WTC11 (cell line): ENCODE data around the gene CACNA1B. TPM values are rescaled to one million over a fixed set of nuclear protein-coding genes. Genes with fewer than 3 reads are reported as not detected.

Experiments
- ATAC-seq: fragments of 200-7000 bp; cut with Tn5 transposase; 2 replicates; pipeline ENCODE4 v1.10.0; 2021; ENCODE audit warnings: mild to moderate bottlenecking, moderate library complexity
- CTCF ChIA-PET: fragments of 300-600 bp; sonication (Branson Sonifier 250); formaldehyde crosslinking; loops from one replicate; lab custom pipeline; 2021; ENCODE audit warnings: antibody characterized with exemption; lab: Charles Lee
- POLR2A ChIA-PET: fragments of 350-600 bp; sonication (Branson Sonifier 250); formaldehyde crosslinking; loops from one replicate; lab custom pipeline; 2021; ENCODE audit warnings: antibody characterized with exemption; lab: Charles Lee
- DNase-seq: peaks from one replicate; pipeline ENCODE4 v3.0.0; 2021; ENCODE audit warnings: low spot score
- H3K27ac Mint-ChIP-seq: 2 replicates; pipeline ENCODE4 v1.8.0; 2021; ENCODE audit warnings: mixed read lengths
- H3K27me3 Mint-ChIP-seq: 2 replicates; pipeline ENCODE4 v1.8.0; 2021; ENCODE audit warnings: low read depth, mild to moderate bottlenecking, moderate library complexity, mixed read lengths
- H3K36me3 Mint-ChIP-seq: 2 replicates; pipeline ENCODE4 v1.8.0; 2021; ENCODE audit warnings: mixed read lengths
- H3K4me1 Mint-ChIP-seq: 2 replicates; pipeline ENCODE4 v1.8.0; 2022; ENCODE audit warnings: mixed read lengths
- H3K4me3 Mint-ChIP-seq: 2 replicates; pipeline ENCODE4 v1.8.0; 2021; ENCODE audit warnings: mild to moderate bottlenecking, moderate library complexity, mixed read lengths
- H3K9me3 Mint-ChIP-seq: 2 replicates; pipeline ENCODE4 v1.8.0; 2021; ENCODE audit warnings: mixed read lengths
- CBFB ChIP-seq: sonication (generic); formaldehyde crosslinking; IDR thresholded peaks from 2 replicates; pipeline ENCODE4 v1.8.1; 2022; ENCODE audit warnings: mild to moderate bottlenecking, low read depth, missing genetic modification reagents
- CREM ChIP-seq: sonication (generic); formaldehyde crosslinking; IDR thresholded peaks from 2 replicates; pipeline ENCODE4 v1.8.1; 2022; ENCODE audit warnings: mild to moderate bottlenecking, missing genetic modification reagents, moderate library complexity
- GTF2I ChIP-seq: fragments of 250-450 bp; sonication (Bioruptor Pico); conservative IDR thresholded peaks from 2 replicates; pipeline ENCODE4 v1.4.0; 2021; ENCODE audit warnings: mild to moderate bottlenecking
- NFYB ChIP-seq: sonication (generic); formaldehyde crosslinking; conservative IDR thresholded peaks from 2 replicates; pipeline ENCODE4 v1.8.0; 2022; ENCODE audit warnings: low read depth, missing genetic modification reagents
- NR1H2 ChIP-seq: sonication (generic); formaldehyde crosslinking; IDR thresholded peaks from 2 replicates; pipeline ENCODE4 v1.9.0; 2021; ENCODE audit warnings: mild to moderate bottlenecking, moderate library complexity, missing genetic modification reagents
- OVOL2 ChIP-seq: fragments of 250-450 bp; sonication (Bioruptor Pico); IDR thresholded peaks from 2 replicates; pipeline ENCODE4 v1.9.0; 2021; ENCODE audit warnings: mild to moderate bottlenecking, borderline replicate concordance
- ZNF232 ChIP-seq: sonication (generic); formaldehyde crosslinking; IDR thresholded peaks from 2 replicates; pipeline ENCODE4 v1.8.0; 2022; ENCODE audit warnings: mild to moderate bottlenecking, missing genetic modification reagents
- total RNA-seq: library from RNA; stranded (reverse); gene quantifications from 3 replicates; pipeline ENCODE4 v1.2.3, GENCODE V29; 2021
- TF ChIP-seq, protein P1 (sequence below): sonication (generic); formaldehyde crosslinking; IDR thresholded peaks from 2 replicates; pipeline ENCODE4 v1.8.1; 2023; ENCODE audit warnings: mild to moderate bottlenecking, missing genetic modification reagents, moderate library complexity
- TF ChIP-seq, protein P2 (sequence below): sonication (generic); formaldehyde crosslinking; IDR thresholded peaks from 2 replicates; pipeline ENCODE4 v1.8.1; 2022; ENCODE audit warnings: low read depth, mild to moderate bottlenecking, moderate library complexity, missing genetic modification reagents, borderline replicate concordance
- TF ChIP-seq, protein P3 (sequence below): fragments of 250-450 bp; sonication (Bioruptor Pico); IDR thresholded peaks from 2 replicates; pipeline ENCODE4 v1.9.0; 2021; ENCODE audit warnings: mild to moderate bottlenecking, borderline replicate concordance
- TF ChIP-seq, protein P4 (sequence below): fragments of 200-600 bp; IDR thresholded peaks from 2 replicates; pipeline ENCODE4 v1.8.0; 2022; ENCODE audit warnings: antibody characterized with exemption
- TF ChIP-seq, protein P5 (sequence below): fragments of 250-450 bp; sonication (Bioruptor Pico); IDR thresholded peaks from 2 replicates; pipeline ENCODE4 v1.9.0; 2021; ENCODE audit warnings: mild to moderate bottlenecking
- TF ChIP-seq, protein P6 (sequence below): sonication (generic); formaldehyde crosslinking; IDR thresholded peaks from 2 replicates; pipeline ENCODE4 v1.8.0; 2023; ENCODE audit warnings: mild to moderate bottlenecking, missing genetic modification reagents
- TF ChIP-seq, protein P7 (sequence below): fragments of 250-450 bp; sonication (Bioruptor Pico); IDR thresholded peaks from 2 replicates; pipeline ENCODE4 v1.9.0; 2021; ENCODE audit warnings: moderate library complexity, mild to moderate bottlenecking, inconsistent platforms, borderline replicate concordance
- TF ChIP-seq, protein P8 (sequence below): sonication (generic); formaldehyde crosslinking; IDR thresholded peaks from 2 replicates; pipeline ENCODE4 v1.8.1; 2023; ENCODE audit warnings: mild to moderate bottlenecking, missing genetic modification reagents

Gene CACNA1B
- total RNA-seq, 1 experiment from 2014 or later = 8.4 TPM

DNA sequence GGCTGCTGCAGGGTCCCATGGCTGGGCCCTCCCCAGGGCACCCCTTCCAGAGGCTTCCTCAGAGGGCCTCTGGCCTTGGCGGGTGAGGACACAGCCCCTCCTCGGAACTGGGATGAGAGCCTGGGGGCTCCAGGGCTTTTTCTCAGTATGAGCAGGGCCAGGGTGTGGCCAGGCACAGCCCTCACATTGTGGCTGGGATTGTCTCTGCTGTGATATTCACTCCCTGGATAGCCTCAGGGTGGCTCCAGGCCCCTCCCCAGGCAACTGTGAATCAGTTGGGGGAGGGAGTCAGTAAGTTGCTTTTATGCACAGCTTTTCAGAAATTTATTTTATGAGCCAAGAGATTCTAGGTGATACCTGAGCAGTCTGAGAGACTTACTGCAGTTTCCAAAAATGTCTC, 135.7 kb downstream of the CACNA1B start (continued):
- TF ChIP-seq, protein P1, sequence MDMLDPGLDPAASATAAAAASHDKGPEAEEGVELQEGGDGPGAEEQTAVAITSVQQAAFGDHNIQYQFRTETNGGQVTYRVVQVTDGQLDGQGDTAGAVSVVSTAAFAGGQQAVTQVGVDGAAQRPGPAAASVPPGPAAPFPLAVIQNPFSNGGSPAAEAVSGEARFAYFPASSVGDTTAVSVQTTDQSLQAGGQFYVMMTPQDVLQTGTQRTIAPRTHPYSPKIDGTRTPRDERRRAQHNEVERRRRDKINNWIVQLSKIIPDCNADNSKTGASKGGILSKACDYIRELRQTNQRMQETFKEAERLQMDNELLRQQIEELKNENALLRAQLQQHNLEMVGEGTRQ (CRISPR knock-in tag) = no peak

DNA sequence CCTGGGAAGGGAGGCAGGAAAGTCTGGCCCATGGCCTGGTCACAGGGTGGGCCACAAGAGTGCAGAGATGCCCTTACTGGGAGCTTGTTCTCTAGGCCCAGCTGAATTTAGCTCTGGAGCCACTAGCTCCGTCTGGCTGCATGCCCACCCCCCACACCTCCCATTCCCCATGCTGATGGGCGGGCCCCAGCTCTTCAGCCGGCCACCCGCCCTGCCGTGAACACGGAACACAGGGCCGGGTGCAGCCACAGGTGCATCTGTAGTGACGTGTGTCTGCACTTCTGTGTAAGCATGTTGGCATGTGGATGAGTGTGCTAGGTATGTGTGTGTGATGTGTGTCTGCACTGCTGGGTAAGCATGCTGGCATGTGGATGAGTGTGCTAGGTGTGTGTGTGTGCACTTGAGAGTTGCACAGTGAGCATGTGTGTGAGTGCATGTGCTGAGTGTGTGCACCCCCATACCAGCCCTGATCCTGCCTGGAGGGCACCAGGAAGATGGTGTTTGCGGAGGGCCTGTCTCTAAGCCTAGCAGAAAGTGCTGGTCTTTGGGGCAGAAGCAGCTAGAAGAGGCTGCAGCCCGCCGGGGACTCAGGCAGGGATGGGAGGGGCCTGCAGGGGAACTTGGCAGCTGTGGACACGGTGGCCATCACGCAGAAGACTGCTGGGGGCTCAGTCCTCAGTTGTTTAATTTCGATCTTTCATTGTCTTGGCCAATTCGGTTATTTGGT, 136.4 kb downstream of the CACNA1B start:
- Mint-ChIP-seq H3K27ac (0 out of 2 replicates have a peak overlapping the region, but pooled peaks have one; percentile 27), H3K4me3 (no peak overlapping the region), H3K4me1 (no peaks in the 10 kb centered on the region), H3K36me3 (0 out of 2 replicates have a peak, but pooled peaks cover 3% of the 10 kb centered on the region), H3K27me3 (no peaks in the 10 kb centered on the region), H3K9me3 (no peaks in the 10 kb centered on the region)
- DNase-seq (no peak), ATAC-seq (no peak)
- no peak for TF ChIP-seq NFYB (CRISPR knock-in tag)
- TF ChIP-seq, protein P2, sequence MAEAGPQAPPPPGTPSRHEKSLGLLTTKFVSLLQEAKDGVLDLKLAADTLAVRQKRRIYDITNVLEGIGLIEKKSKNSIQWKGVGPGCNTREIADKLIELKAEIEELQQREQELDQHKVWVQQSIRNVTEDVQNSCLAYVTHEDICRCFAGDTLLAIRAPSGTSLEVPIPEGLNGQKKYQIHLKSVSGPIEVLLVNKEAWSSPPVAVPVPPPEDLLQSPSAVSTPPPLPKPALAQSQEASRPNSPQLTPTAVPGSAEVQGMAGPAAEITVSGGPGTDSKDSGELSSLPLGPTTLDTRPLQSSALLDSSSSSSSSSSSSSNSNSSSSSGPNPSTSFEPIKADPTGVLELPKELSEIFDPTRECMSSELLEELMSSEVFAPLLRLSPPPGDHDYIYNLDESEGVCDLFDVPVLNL (CRISPR knock-in tag) = no peak
- CTCF ChIA-PET = interaction anchor here (0.5 to 3.7 kb wide), 3 partner anchors 8 to 591 kb away, joined by 4 to 19 read pairs (median 5); partner anchors contain the start of genes EXD3 and NOXA1
- POLR2A ChIA-PET = no interaction called here

DNA sequence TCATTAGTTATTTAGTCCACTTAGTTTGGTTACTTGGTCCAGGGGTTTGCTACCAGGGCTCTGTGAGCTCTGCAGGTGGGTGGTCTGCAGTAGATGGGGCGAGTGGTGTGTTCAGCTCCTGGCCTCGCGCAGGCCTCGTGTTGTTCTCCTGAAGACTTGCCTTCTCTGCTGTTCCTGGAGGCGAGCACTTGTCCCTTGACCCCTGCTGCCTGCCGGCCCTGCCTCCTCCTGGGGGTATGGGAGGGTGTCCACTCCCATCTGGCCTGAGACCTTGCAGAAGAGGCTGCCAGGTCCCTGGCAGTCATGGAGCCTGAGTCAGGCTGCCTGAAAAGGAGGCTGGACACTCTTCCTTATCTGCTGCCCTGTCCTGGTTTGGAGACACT, 137.0 kb downstream of the CACNA1B start:
- DNase-seq = no peak
- ATAC-seq = no peak
- Mint-ChIP-seq H3K9me3 (no peaks in the 10 kb centered on the region), H3K4me3 (no peak overlapping the region), H3K27ac (no peak overlapping the region), H3K36me3 (0 out of 2 replicates have a peak, but pooled peaks cover 3% of the 10 kb centered on the region), H3K4me1 (no peaks in the 10 kb centered on the region), H3K27me3 (no peaks in the 10 kb centered on the region)
- POLR2A ChIA-PET = no interaction called here
- CTCF ChIA-PET = no interaction called here
- TF ChIP-seq ZNF232 (CRISPR knock-in tag) = no peak
- TF ChIP-seq CBFB = no peak
- TF ChIP-seq, protein P3, sequence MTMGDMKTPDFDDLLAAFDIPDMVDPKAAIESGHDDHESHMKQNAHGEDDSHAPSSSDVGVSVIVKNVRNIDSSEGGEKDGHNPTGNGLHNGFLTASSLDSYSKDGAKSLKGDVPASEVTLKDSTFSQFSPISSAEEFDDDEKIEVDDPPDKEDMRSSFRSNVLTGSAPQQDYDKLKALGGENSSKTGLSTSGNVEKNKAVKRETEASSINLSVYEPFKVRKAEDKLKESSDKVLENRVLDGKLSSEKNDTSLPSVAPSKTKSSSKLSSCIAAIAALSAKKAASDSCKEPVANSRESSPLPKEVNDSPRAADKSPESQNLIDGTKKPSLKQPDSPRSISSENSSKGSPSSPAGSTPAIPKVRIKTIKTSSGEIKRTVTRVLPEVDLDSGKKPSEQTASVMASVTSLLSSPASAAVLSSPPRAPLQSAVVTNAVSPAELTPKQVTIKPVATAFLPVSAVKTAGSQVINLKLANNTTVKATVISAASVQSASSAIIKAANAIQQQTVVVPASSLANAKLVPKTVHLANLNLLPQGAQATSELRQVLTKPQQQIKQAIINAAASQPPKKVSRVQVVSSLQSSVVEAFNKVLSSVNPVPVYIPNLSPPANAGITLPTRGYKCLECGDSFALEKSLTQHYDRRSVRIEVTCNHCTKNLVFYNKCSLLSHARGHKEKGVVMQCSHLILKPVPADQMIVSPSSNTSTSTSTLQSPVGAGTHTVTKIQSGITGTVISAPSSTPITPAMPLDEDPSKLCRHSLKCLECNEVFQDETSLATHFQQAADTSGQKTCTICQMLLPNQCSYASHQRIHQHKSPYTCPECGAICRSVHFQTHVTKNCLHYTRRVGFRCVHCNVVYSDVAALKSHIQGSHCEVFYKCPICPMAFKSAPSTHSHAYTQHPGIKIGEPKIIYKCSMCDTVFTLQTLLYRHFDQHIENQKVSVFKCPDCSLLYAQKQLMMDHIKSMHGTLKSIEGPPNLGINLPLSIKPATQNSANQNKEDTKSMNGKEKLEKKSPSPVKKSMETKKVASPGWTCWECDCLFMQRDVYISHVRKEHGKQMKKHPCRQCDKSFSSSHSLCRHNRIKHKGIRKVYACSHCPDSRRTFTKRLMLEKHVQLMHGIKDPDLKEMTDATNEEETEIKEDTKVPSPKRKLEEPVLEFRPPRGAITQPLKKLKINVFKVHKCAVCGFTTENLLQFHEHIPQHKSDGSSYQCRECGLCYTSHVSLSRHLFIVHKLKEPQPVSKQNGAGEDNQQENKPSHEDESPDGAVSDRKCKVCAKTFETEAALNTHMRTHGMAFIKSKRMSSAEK = no peak
- TF ChIP-seq NR1H2 (CRISPR knock-in tag) = no peak
- TF ChIP-seq, protein P4, sequence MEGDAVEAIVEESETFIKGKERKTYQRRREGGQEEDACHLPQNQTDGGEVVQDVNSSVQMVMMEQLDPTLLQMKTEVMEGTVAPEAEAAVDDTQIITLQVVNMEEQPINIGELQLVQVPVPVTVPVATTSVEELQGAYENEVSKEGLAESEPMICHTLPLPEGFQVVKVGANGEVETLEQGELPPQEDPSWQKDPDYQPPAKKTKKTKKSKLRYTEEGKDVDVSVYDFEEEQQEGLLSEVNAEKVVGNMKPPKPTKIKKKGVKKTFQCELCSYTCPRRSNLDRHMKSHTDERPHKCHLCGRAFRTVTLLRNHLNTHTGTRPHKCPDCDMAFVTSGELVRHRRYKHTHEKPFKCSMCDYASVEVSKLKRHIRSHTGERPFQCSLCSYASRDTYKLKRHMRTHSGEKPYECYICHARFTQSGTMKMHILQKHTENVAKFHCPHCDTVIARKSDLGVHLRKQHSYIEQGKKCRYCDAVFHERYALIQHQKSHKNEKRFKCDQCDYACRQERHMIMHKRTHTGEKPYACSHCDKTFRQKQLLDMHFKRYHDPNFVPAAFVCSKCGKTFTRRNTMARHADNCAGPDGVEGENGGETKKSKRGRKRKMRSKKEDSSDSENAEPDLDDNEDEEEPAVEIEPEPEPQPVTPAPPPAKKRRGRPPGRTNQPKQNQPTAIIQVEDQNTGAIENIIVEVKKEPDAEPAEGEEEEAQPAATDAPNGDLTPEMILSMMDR = no peak
- no peak for TF ChIP-seq GTF2I (CRISPR knock-in tag)
- no peak for TF ChIP-seq CREM (CRISPR knock-in tag)
- TF ChIP-seq, protein P1 (CRISPR knock-in tag) = no peak
- TF ChIP-seq, protein P5, sequence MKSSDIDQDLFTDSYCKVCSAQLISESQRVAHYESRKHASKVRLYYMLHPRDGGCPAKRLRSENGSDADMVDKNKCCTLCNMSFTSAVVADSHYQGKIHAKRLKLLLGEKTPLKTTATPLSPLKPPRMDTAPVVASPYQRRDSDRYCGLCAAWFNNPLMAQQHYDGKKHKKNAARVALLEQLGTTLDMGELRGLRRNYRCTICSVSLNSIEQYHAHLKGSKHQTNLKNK = no peak
- TF ChIP-seq, protein P6, sequence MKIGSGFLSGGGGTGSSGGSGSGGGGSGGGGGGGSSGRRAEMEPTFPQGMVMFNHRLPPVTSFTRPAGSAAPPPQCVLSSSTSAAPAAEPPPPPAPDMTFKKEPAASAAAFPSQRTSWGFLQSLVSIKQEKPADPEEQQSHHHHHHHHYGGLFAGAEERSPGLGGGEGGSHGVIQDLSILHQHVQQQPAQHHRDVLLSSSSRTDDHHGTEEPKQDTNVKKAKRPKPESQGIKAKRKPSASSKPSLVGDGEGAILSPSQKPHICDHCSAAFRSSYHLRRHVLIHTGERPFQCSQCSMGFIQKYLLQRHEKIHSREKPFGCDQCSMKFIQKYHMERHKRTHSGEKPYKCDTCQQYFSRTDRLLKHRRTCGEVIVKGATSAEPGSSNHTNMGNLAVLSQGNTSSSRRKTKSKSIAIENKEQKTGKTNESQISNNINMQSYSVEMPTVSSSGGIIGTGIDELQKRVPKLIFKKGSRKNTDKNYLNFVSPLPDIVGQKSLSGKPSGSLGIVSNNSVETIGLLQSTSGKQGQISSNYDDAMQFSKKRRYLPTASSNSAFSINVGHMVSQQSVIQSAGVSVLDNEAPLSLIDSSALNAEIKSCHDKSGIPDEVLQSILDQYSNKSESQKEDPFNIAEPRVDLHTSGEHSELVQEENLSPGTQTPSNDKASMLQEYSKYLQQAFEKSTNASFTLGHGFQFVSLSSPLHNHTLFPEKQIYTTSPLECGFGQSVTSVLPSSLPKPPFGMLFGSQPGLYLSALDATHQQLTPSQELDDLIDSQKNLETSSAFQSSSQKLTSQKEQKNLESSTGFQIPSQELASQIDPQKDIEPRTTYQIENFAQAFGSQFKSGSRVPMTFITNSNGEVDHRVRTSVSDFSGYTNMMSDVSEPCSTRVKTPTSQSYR = no peak
- TF ChIP-seq, protein P7, sequence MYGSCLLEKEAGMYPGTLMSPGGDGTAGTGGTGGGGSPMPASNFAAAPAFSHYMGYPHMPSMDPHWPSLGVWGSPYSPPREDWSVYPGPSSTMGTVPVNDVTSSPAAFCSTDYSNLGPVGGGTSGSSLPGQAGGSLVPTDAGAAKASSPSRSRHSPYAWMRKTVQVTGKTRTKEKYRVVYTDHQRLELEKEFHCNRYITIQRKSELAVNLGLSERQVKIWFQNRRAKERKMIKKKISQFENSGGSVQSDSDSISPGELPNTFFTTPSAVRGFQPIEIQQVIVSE (CRISPR knock-in tag) = no peak
- TF ChIP-seq, protein P8, sequence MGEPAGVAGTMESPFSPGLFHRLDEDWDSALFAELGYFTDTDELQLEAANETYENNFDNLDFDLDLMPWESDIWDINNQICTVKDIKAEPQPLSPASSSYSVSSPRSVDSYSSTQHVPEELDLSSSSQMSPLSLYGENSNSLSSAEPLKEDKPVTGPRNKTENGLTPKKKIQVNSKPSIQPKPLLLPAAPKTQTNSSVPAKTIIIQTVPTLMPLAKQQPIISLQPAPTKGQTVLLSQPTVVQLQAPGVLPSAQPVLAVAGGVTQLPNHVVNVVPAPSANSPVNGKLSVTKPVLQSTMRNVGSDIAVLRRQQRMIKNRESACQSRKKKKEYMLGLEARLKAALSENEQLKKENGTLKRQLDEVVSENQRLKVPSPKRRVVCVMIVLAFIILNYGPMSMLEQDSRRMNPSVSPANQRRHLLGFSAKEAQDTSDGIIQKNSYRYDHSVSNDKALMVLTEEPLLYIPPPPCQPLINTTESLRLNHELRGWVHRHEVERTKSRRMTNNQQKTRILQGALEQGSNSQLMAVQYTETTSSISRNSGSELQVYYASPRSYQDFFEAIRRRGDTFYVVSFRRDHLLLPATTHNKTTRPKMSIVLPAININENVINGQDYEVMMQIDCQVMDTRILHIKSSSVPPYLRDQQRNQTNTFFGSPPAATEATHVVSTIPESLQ = no peak
- TF ChIP-seq OVOL2 (CRISPR knock-in tag) = no peak
